GM21786 (cell line): ENCODE data around the gene GHRHR.

Experiments used
- ATAC-seq: cut with Tn5 transposase; IDR thresholded peaks from one replicate; pipeline ENCODE4 v1.9.1; 2021; ENCODE audit not compliant: unreplicated experiment

Gene GHRHR

GRCh38 chr7:30963842-30964241, at the start of gene GHRHR:
Gene GHRHR (plus strand): TSS chr7:30963953. CDS start chr7:30964069, 116 bp downstream.
- no peak for ATAC-seq

- ATAC-seq, result no peak
Measured at GRCh38 chr7:30914596-30914995, 49.2 kb upstream of the GHRHR start.

- no peak for ATAC-seq
Measured at GRCh38 chr7:30915005-30915601, 48.6 kb upstream of the GHRHR start.

GRCh38 chr7:30915751-30916150, 48.0 kb upstream of the GHRHR start:
- no peak for ATAC-seq

GRCh38 chr7:30916255-30916654, 47.5 kb upstream of the GHRHR start:
- no peak for ATAC-seq

- no peak for ATAC-seq
Measured at GRCh38 chr7:30916767-30917166, 47.0 kb upstream of the GHRHR start.

- no peak for ATAC-seq
Measured at GRCh38 chr7:30917216-30917893, 46.4 kb upstream of the GHRHR start.

GRCh38 chr7:30918676-30919075, 45.1 kb upstream of the GHRHR start:
- ATAC-seq, result no peak

GRCh38 chr7:30920021-30920583, 43.7 kb upstream of the GHRHR start:
- no peak for ATAC-seq

- no peak for ATAC-seq
Measured at GRCh38 chr7:30920584-30921539, 42.9 kb upstream of the GHRHR start.

- no peak for ATAC-seq
Measured at GRCh38 chr7:30921540-30922401, 42.0 kb upstream of the GHRHR start.

- ATAC-seq, result no peak
Measured at GRCh38 chr7:30922596-30922995, 41.2 kb upstream of the GHRHR start.

GRCh38 chr7:30923009-30923773, 40.6 kb upstream of the GHRHR start:
- no peak for ATAC-seq

GRCh38 chr7:30923774-30924413, 39.9 kb upstream of the GHRHR start:
- ATAC-seq, result no peak

GRCh38 chr7:30924624-30925023, 39.1 kb upstream of the GHRHR start:
- no peak for ATAC-seq

GRCh38 chr7:30925117-30925516, 38.6 kb upstream of the GHRHR start:
- no peak for ATAC-seq

GRCh38 chr7:30925913-30926312, 37.8 kb upstream of the GHRHR start:
- no peak for ATAC-seq

- no peak for ATAC-seq
Measured at GRCh38 chr7:30926313-30926712, 37.4 kb upstream of the GHRHR start.

GRCh38 chr7:30927040-30927439, 36.7 kb upstream of the GHRHR start:
- no peak for ATAC-seq
